CD4-positive, alpha-beta T cell treated with Interleukin-2 at 100 ng/mL for 4 hours (primary cell): Measurements from ENCODE around the gene GXYLT2.

Source experiments
- DNase-seq: peaks from one replicate; pipeline ENCODE4 v3.0.0-alpha.2; 2020; ENCODE audit warnings: low spot score

GXYLT2 gene

DNA sequence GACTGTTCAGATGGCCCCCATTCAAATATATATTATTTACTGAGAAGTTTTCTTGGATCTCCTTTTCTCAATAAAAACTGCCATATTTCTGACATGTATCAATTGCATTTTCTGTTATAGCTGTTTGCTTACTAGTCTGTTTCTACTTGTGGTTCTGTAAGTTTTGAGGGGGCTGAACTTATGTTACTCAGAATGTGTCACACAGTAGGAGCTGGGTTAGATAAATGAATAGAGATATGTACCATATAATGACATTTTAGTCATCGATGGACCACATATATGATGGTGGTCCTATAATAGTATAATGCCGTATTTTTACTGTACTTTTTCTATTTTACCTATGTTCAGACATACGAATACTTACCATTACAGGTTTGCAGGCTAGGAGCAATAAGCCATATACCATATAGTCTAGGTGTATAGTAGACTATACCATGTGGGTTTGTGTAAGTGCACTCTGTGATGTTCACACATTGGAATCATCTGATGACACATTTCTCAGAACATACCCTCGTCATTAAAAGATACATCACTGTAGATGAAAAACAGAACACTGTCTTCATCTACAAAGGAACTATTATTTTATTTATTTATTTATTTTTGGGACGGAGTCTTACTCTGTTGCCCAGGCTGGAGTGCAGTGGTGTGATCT lies 131.1 kb downstream of the GXYLT2 start:
- DNase-seq, result no peak

DNA sequence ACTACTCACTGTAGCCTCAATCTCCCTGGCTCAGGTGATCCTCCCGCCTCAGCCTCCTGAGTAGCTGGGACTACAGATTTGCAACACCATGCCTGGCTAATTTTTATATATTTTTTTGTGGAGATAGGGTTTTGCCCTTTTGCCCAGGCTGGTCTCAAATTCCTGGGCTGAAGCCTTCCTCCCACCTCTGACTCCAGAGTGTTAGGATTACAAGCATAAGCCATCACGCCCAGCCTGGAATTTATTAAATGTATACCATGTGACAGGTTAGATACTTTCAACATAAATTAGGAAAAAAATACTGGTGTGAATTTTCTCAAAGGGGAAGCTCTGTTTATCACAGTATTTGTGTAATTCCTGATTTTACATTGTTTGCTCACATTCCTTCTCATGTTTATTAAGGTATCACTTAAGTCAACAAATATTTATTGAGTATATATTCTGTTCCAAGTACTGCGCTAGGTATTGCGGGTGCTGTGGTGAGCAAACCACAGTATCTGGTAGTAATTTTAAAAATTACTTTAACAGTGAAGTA lies 133.5 kb downstream of the GXYLT2 start:
- DNase-seq, result no peak

DNA sequence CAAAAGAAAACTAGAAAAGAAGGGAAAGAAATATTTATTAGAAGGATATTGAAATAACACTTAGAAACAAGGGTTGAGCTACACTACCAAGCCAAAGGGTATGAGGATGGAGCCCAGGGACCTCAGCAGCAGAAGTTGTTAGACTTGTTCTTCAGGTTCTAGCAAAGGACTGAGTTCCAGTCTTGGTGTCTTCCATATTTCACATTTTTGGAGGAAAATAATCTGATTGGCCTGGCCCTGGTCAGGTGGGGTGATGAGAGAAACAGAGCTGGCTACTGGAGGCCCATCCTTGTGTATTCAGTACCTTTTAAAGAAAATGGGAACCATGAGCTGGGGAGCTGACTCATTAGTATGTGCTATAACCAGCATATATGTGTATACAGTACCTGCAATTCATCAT lies 137.0 kb downstream of the GXYLT2 start:
- DNase-seq, result no peak

DNA sequence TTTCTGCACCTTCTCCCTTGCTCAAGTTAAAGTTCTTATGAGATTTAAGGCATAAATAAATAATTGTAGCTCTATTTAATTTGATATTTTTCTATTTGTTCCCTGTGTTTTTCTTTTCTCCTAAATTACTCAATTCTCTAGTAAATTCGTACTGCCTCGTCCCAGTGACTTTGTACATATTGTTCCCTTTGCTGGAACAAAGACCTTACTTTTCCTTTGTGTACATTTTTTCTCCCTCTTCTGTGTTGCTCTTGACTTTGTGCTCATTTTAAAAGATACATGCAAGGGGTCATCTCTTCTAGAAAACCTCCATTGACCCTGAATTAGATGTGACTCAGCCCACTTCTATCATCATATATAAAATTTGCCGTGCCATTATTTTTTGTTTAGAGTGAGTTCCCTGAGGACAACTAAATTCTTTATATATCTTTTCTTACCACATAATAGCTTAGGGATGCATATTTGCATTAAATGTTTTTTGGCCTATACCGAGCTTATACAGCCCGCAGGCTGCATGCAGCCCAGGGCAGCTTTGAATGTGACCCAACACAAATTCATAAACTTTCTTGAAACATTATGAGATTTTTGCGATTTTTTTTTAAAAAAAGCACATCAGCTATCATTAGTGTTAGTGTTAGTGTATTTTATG lies 138.4 kb downstream of the GXYLT2 start:
- DNase-seq, result no peak
